Right lung (tissue), 5 donors: ENCODE data around the gene SORD. TPM values are rescaled to one million over a fixed set of nuclear protein-coding genes. Genes with fewer than 3 reads are reported as not detected.
"Not testable (repeated sequence)": the region's sequence is repeated elsewhere in the genome, so short reads cannot be mapped to it uniquely, and the experiment has no call there.

Experiments
- DNase-seq, 2 donors: peaks; one replicate each; pipeline ENCODE4 v3.0.0-alpha.2; 2013
- polyA plus RNA-seq, 5 donors: library from polyadenylated mRNA; unstranded; fragments of 120-200 nt; gene quantifications; one replicate each; pipeline versions ENCODE4 v1.2.1 to v1.2.3, GENCODE V29; 2013; ENCODE audit warnings: inconsistent platforms in 1 of 5, low replicate concordance in 1 of 5; ENCODE audit not compliant: insufficient read length in 5 of 5, insufficient read depth in 1 of 5

Gene SORD
- polyA plus RNA-seq, 5 donors = 26.7 to 31.4 (median 28.8) TPM

DNA sequence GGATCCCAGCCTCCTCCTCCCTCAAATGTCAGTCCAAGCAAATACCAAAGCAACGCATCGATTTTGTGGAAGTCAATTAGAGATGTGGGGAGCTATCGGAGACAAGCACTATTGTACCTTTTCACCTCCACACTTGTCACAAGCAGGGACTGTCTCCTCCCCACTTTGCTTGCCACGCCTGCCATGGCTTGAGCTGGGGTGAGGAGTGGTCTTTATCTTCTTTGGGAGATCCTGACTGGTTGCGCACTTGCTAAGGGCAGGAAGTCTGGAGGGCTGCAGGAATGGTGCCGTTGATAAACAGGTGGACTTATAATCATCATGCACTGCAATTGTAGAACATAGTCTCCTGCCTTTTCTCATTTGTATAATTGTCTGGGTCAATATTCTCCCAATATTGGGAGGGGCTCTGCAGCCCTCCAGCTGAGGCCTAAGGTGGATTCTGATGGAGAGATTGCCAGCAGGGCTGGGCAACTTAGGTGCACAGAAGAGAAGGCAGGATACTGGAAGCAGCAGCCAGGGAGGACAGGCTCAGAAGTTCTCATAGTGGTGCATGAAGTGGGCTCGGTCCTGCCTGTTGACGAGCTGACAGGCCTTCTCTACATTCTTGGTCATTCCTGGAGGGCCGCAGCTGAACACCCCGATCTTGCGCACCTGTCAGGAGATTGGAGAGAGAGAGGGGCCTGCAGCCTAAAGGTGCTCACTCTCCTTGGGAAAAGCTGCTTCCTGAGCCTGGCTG lies 70.8 kb downstream of the SORD start:
- no peak for DNase-seq

GRCh38 chr15:45094358-45094730 lies 71.3 kb downstream of the SORD start:
- DNase-seq = no peak

DNA sequence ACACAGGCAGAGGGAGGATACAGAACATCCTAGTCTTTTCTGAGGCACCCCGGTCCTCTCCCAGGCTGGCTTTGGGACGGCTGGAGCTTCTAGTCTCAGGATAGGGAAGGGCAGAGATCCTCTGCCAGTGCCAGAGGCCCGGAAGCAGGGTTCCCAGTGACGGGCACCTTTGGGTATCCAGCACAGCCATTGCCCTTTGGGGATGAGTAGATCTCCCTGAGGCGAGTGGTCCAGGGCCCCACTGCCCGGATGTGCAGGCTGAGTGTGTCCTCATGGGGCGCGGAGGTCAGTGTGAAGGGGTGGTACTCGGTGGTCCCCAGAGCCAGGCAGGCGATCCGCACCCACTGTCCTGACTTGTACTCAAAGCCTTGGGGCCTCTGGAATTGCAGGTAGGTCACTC lies 72.7 kb downstream of the SORD start:
- DNase-seq = no peak

DNA sequence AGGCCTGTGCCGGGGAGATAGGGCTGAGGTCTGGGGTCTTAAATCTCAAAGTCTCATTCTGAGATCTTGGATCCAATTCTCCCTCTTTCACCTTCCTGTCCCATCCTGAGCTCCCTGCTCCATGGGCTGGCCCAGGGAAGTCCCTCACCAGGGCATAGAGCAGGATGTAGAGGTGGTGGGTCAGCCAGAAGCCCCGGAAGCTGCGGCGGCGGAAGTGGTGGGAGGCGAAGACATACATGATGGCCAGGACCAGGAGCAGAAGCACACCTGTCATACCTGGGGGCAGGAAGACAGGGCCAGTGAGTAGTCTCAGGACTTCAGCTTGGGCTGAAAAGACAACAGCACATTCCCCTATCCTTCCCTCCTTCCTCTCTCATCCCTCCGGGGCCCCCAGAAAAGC lies 74.5 kb downstream of the SORD start:
- no peak for DNase-seq

- no peak for DNase-seq
Observed at GRCh38 chr15:45099549-45100165, 76.7 kb downstream of the SORD start.

GRCh38 chr15:45100884-45101625 lies 78.1 kb downstream of the SORD start:
- DNase-seq = no peak

DNA sequence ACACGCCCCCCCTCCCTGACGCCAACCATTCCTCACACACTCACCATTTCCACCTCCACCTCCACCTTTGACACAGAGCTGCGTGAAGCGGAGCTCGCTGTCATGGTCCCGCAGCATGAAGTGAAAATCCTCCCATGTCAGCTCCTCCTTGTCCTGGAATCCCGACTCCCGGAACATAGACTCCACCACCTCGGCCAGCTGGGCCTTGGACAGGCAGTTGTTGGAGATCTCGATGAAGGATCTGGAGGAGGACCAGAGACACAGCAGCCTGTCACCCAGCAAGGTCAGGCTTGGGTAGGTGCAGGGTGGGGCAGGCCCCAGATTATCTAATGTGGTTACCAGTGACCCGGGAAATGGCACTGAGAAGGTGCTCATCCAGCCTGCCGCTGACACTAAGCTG lies 78.8 kb downstream of the SORD start:
- no peak for DNase-seq

GRCh38 chr15:45102226-45102625 lies 79.2 kb downstream of the SORD start:
- no peak for DNase-seq

DNA sequence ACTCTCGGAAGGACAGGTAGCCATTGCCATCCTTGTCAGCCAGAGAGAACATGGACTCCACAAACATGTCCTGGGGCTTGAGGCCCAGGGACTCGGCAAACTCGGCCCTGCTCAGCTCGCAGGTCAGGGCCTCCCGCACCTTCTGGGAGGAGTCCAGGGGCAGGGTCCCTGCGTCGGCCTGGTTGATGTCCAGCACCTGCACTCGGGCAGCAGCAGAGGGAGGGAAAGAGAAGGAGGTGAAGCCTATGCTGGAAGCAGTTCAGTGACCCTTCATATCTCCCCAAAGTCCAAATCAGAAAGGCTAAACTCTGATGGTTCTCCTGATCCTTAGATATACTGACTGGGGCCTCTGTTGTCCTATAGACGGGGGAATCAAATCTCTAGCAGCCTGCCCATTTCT lies 81.2 kb downstream of the SORD start:
- not testable (repeated sequence) for DNase-seq

- no peak for DNase-seq
Observed at GRCh38 chr15:45105586-45105985, 82.6 kb downstream of the SORD start.

DNA sequence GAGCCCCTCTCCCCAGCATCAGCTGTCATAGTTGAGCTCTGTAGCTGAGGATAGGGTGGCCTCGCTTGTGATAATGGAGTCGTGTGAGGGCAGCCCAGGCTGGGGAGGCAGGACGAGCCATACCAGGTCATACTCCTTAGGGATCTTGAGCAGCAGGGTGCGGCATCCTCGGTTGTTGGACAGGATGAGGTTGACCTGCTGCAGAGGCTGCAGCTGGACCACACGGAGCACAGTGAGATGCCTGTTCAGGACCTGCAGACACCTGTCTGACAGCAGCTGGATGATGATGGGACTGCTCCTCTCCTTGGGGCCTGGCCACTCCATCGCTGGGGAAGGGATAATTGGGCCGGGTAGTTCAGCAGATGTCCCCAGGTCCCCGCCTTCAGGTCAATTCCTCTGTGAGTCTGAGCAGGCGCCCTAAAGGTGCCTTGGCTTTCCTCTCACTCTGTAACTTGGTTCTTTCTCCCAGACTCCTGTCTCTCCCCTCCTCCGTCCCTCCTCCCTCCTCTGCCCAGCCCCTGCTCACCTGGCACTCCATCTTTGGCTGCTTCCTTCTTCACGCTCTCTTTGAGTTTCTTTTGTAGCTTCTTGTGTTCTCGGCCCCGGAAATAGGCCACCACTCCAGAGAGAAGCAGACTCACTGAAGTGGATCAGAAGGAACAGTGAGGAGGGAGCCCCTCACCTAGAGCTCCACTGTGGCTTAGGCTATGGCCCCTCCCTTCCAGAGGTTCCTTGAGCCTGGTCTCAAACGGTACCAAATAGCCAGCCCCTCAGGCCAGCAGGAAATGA lies 83.2 kb downstream of the SORD start:
- no peak for DNase-seq

- no peak for DNase-seq
Observed at GRCh38 chr15:45107941-45108630, 85.1 kb downstream of the SORD start.

- DNase-seq = no peak
Observed at GRCh38 chr15:45110256-45110820, 87.3 kb downstream of the SORD start.

DNA sequence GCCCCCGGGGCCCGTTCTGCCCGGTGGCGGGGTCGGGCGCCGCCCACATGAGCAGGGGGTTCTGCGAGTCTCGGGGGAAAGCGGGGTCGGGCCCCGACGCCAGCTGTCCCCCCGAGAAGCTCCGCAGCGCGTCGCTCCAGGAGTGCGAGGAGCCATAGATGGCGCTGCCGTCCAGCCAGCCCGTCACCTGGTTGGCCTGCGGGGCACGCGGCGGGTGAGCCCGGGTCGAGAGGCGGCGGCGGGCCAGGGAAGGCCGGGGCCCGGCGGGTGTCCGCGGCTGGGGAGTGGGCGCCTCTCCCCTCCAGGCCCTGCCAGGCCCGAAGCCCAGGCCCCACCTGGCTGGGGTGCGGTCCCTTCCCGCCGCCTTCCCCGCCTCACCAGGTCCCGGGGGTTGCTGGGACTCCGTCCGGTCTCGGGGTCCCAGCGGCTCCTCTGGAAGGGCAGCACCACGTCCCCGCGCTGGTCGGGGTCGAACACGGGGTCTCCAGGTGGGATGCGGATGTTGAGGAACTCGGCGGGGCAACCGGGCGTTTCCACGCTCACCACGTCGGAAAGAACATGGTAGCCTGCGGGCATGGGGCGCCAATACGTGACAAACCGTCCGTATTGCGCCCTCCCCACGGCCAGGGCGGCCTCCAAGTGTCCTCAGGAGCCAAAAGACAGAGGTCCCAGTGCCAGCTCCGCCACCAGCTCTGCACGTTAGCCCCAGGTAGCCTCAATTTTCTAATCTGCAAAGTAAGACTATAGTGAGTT lies 88.6 kb downstream of the SORD start:
- no peak for DNase-seq

- no peak for DNase-seq
Observed at GRCh38 chr15:45112143-45112590, 89.2 kb downstream of the SORD start.

DNA sequence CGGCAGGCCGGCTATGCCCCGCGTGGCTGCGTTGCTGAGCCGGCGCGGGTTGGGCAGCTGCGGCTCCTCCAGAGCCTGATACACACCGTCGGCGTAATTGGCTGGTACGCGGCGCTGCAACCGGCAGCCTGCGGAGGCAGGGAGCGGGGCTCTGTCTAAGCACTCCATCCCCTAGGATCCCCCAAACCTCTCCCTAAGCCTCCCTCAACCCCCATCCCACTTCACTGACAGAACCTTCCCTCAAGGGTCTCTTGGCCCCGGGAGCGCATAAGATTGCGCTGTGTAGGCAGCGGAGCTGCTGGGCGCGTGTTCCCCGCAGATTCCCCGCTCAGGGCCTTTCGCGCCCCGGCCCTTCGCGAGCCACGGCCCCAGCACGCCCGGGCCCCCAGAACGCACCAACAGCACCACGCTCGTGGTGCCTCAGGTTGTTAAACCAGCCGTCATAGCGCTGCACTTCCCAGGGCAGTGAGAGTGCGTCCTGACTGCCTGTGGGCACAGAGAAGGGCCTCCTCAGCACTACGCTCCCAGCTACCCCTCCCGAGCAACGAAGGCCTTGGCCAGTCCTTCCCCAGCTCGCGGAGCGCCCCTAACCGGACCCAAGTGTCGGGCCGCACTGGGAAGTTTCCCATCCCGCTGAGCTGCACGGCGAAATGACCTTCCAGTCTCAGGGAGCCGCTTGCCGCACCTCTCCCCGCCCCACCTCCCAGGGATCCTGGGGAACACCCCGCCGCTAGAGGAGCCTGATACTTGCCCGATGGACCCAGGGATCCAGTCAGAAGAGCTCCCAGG lies 89.8 kb downstream of the SORD start:
- DNase-seq = no peak

DNA sequence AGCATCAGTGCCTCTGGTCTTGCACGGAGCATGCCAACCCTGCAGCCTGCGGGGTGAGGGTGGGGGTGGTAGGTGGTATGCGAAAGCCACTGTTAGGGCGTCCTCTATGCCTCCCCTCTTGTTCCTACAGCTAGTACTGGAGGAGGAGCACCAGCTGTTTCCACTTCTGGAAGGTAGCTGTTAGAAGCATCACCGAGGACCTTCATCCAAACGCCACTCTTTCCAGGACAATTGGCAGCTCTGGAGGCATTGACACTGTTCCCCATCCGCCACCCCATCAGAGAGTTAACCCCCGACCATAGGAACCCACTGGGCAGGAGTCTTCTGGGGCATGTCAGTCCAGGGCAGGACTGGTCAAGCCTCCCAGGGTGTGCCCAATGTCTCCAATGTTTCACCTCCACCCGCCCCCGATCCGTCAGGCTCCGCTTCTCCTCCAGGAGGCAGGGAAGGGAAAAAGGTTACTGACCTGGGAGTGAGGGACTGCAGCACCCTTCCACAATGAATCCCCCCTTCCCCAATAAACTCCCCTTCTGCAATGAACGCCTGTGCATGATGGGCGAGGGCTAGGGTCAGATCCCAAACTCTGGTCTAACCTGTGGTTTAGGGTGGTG lies 90.5 kb downstream of the SORD start:
- DNase-seq = no peak

- no peak for DNase-seq
Observed at GRCh38 chr15:45114076-45114750, 91.2 kb downstream of the SORD start, which contains the start of the genes DUOX2 and DUOXA2. TSS of gene DUOX2 (minus strand) at chr15:45114172. CDS start at chr15:45113411, 761 bp downstream. TSS of gene DUOXA2 (plus strand) at chr15:45114326. CDS start at chr15:45114606, 280 bp downstream.
